Inflammatory macrophage treated with lipopolysaccharide for 1 hour (primary cell): ENCODE results near the gene CARMIL1.

Experiments
- DNase-seq, 2 donors: peaks; one replicate each; pipeline ENCODE4 v3.0.0-alpha.2; 2020 to 2022

Gene CARMIL1

DNA sequence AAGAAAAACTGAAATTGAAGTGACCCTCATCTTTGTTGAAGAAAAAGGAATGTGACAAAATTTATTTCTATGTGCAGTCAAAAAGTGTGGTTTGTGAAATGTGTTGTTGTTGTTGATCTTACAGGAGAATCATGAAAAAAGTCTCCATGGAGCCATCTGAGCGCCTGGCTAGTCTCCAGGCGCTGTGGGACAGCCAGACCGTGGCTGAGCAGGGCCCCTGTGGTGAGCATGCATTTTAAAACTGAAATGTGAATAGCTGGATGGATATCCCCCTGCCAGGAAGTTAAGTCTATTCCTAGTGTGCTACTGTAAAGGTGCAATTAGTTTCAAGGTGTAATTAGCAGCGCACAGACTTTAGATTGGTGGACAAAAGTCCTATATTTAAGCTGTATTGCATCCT, 170.6 kb downstream of the CARMIL1 start:
- DNase-seq: no peak

DNA sequence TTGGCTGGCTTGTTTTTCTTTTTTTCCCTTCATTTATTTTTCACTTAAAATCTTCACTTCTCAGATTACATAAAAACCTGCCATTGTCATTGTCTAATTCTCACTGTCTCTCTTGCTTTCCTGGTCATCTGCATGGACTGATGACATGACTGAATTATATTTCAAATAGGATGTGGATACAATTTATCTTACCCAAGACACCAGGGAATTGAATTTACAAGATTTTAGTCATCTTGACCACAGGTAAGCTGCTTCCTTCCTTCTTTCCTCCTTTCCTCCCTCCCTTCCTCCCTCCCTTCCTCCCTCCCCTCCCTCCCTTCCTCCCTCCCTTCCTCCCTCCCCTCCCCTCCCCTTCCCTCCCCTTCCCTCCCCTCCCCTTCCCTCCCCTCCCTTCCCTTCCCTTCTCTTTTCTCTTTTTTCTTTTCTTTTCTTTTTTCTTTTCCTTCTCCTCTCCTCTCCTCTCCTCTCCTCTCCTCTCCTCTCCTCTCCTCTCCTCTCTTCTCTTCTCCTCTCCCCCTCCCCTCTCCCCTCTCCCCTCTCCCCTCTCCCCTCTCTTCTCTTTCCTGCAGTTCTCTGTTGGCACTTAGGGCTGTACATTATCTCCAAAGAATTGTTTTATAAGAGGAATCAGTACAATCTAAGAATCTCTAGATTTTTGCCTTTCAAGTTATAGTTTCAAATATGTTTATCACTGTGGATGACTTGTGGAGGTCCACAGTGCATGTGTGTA, 171.5 kb downstream of the CARMIL1 start:
- DNase-seq: no peak

GRCh38 chr6:25452031-25452430, 172.9 kb downstream of the CARMIL1 start:
- DNase-seq: peak; percentile 52 to 56

DNA sequence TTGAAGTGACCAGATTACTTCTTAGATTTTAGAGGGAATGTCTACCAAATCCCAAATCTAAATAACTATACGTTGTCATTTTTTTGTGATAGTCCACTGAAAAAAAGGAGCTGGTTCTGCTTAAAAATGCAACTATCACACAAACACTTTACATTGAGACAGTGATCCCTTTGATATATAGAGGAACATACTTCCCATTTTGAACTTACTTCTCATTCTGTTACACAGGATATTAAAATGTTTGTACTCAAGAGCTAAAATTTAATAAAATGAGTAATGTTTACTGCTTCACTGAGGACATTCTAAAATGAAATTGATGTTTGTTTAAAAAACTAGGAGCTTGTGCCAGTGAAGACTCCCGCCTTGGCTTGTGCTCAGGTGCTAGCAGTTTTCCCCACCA, 174.1 kb downstream of the CARMIL1 start:
- DNase-seq: no peak

- DNase-seq: peak; percentile 35 to 39
Observed at GRCh38 chr6:25454136-25454535, 175.0 kb downstream of the CARMIL1 start.

- DNase-seq: no peak
Observed at GRCh38 chr6:25456249-25457040, 177.3 kb downstream of the CARMIL1 start.

- DNase-seq: no peak
Observed at GRCh38 chr6:25457516-25457915, 178.3 kb downstream of the CARMIL1 start.

DNA sequence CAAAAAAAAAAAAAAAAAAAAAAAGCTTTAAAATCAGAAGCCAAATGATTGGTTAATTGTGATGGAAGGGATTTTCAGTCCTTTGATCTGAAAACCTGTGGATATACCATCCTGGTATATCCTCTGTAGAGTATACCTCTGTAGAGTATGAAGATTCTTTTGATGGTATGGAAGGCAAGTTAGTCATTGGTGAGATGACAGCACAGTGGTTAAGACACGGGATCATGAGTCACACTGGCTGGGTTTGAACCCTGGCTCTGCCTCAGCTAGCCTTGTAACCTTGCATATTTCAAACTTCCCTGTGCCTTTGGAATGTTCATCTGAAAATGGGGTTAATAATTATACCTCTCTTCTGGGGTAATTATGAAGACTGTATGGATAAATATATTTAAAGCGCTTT, 179.3 kb downstream of the CARMIL1 start:
- DNase-seq: peak; percentile 72 to 74

- DNase-seq: no peak
Observed at GRCh38 chr6:25462235-25462897, 183.2 kb downstream of the CARMIL1 start.

GRCh38 chr6:25463441-25463840, 184.3 kb downstream of the CARMIL1 start:
- peak; percentile 80 to 96 for DNase-seq

DNA sequence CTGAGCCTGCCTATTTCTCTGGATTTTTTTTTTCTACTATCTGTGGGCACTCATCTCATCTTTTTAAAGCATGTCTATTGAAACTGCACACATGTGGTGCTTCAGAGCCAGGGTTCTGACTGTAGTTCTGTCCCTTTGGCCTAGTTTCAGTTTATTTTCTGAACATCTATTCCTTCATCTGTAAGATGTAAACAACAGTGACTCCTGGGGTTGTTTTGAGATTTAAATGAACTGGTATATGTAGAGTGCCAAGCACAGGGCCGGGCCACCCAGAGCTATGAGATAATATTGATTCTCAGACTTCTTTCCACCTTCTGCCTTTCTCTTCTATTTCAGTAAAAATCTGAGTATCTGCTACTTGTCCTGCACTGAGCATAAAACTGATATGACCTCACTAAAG, 185.1 kb downstream of the CARMIL1 start:
- DNase-seq: no peak

DNA sequence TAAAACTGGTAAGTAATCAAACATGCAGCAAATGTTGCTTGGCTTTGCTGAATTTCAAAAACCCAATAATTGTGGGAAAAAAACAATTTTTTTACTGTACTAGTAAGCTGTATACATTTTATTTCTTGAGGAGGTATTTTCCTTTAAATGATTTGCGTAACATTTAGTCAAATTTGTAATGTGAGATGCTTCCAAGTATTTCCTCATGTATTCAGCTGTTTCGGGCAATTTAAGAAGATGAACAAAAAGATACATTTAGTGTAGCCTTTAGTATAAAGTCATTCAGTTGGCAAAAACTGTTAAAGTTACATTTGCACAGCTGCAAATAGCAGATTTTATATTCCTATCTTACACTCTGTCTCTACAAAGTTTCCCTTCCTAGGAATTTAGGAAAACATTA, 186.8 kb downstream of the CARMIL1 start:
- no peak for DNase-seq

GRCh38 chr6:25468881-25469280, 189.7 kb downstream of the CARMIL1 start:
- no peak for DNase-seq

GRCh38 chr6:25469797-25470388, 190.7 kb downstream of the CARMIL1 start:
- no peak for DNase-seq

DNA sequence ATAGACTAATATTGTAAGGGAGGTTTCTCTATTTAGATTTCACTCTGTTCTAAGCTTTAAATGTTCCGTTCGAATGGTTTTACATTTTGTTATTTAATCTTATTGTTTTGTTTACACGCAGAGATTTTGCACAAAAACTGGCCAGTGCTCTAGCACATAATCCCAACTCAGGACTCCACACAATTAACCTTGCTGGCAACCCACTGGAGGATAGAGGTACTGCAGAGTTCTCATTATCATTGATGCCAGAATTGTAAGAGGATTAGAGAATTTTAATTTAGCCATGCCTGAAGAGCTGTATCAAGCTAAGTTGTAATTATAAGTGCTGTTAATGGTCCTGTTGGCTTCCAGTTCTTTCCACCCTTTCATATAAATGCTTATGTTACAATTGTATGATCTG, 193.1 kb downstream of the CARMIL1 start:
- no peak for DNase-seq

DNA sequence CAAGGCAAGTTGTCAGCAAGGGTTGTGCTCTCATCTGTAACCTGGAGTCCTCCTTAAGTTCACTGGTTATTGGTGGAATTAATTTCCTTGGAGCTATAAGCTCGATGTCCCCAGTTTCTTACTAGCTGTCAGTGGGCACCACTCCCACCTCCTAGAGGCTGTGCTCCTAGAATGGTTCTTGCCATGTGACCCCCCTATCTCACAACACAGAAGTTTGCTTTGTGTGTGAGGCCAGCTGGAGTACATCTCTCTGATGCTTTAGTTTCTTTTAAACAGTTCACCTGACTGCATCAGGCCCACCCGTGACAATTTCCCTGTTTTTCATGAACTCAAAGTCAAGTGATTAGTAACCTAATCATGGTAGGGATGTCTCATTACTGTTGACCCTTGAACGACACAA, 193.7 kb downstream of the CARMIL1 start:
- DNase-seq: no peak

- no peak for DNase-seq
Observed at GRCh38 chr6:25473447-25473846, 194.3 kb downstream of the CARMIL1 start.

GRCh38 chr6:25476126-25476525, 197.0 kb downstream of the CARMIL1 start:
- DNase-seq: no peak

GRCh38 chr6:25477006-25477590, 197.9 kb downstream of the CARMIL1 start:
- DNase-seq: no peak

DNA sequence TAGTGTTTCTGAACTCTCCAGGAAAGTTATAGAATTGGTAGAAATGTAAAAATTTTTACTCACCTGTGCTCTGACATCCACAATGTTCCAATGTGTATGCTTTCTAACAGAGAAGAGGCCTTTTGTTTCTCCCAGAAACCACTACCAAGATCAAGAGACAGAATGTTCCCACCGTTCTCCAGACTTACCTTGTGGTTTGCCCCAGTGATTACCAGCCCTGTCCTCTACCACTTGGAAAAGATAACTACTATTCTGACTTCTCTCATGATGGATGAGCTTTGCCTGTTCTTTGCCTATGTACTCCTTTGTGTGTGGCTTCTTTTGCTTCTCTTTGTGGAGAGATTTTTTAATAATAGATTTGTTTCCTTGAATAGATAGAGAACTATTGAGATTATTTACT, 199.8 kb downstream of the CARMIL1 start:
- DNase-seq: no peak

- DNase-seq: no peak
Observed at GRCh38 chr6:25481267-25481666, 202.1 kb downstream of the CARMIL1 start.

DNA sequence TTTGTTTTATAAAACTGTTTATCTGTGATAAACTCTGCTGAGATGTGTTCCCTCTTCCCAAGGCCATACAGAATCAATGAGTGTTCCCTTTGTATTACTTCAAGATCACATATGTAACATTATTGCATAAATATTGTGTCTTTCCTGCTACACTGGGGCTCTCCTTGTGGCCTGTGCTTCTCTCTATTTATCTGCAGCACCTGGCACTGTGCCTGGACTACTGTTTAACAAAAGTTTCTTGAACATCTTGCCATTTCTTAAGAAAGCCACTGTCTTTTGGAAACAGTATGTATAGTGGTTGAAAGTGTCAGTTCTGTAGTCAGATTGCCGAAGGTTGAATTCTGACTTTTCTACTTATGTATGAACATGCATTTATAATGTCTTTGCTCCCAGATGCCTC, 203.8 kb downstream of the CARMIL1 start:
- no peak for DNase-seq

DNA sequence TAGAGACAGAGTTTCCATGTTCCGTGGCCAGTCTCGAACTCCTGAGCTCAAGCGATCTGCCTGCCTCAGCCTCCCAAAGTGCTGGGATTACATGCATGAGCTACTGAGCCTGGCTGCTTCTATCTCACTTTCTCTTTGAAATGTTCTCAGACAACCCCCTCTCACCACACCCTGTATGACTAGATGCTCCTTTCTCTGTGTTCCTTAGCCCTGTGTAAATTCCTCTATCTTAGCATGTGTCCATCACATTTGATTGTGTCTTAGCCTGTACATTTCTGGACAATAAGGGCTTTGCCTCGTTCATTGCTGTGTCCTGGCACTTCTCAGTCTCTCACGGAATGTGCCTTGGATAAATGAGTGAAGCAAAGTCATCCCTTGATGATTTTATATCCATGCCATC, 204.8 kb downstream of the CARMIL1 start:
- no peak for DNase-seq
